Measurements from ENCODE around the gene MAML2. TPM values are rescaled to one million over a fixed set of nuclear protein-coding genes. Genes with fewer than 3 reads are reported as not detected.

Gene MAML2
- total and polyA plus RNA-seq, 2 experiments from 2014 or later, result 2.0 to 7.1 TPM

GRCh38 chr11:96049426-96049825 lies 293.6 kb downstream of the MAML2 start (continued):
- TF ChIP-seq CTCF (conservative IDR thresholded peaks at IDR 0.05; ENCODE audit: low read depth in 2 of 2), result no peak
- no peak for TF ChIP-seq ETS1 (IDR thresholded peaks at IDR 0.05)
- no peak for TF ChIP-seq POLR2AphosphoS5 (IDR thresholded peaks at IDR 0.05; ENCODE audit: low read depth)
- TF ChIP-seq STAT1 (IDR thresholded peaks at IDR 0.05; ENCODE audit: unreplicated experiment), result no peak
- TF ChIP-seq EZH2phosphoT487 (IDR thresholded peaks at IDR 0.05; ENCODE audit: unreplicated experiment), result no peak

DNA sequence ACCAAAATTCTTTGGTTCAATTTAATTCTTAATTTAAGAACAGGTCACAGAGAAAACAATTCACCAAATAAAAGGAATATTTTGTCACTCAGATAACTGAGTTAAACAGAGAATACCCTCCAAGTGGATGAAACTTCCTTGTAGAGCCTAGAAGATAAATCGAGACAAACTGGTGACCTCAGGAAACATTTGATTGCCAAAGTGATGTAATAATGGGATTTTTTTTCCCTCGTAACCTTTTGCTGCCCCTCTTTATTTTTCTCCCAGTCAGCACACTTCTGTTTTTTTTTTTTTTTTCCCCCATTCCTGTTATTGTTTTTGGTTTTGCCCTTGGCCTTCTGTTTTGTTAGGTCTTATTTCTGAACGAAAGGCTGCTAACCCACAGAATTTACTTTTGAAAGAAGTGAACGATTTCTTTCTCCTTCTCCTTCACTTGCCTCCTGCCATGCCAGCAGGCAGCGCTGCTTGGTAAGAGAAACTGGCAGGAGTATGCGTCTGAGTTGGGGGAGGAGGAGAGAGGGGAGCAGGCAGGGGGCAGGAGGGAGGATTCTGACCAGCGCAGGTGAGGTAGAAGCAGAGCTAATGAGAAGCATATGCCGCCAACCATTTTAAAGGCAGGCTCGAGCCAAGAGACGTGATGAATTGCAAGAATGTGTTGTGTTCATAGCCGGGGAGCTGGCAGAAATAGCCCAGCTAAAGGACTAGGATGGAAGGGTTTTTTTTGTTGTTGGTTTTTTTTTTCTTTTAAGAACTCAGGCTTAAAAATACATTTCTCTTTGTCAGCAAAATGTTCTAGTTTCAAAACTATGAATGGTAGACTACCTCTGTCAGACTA lies 297.2 kb downstream of the MAML2 start:
- Histone ChIP-seq H3F3A (replicated peaks; ENCODE audit: low read depth) (no peaks in the 10 kb centered on the region), H3K4me2 (peak overlapping the region; percentile 15; the same call in 1 of the 2 replicates), H3K27me3 (ENCODE audit: insufficient read depth) (no peaks in the 10 kb centered on the region), H3K36me3 (ENCODE audit: insufficient read depth) (no peaks in the 10 kb centered on the region), H3K9me2 (ENCODE audit: insufficient read depth) (peaks cover 4% of the 10 kb centered on the region; the same call in 1 of the 2 replicates), H3K79me2 (replicated peaks; ENCODE audit: insufficient read depth) (no peaks in the 10 kb centered on the region), H2AFZ (peak overlapping the region; percentile 2; the same call in 1 of the 2 replicates), H3K27ac (ENCODE audit: low read depth) (peak overlapping the region; percentile 40; the same call in 1 of the 2 replicates), H3K4me1 (ENCODE audit: insufficient read depth) (peaks cover 13% of the 10 kb centered on the region), H4K20me1 (replicated peaks; ENCODE audit: insufficient read depth) (no peaks in the 10 kb centered on the region), H3K4me3 (0 out of 2 replicates have a peak overlapping the region, but pooled peaks have one; percentile 2)
- peak; percentile 86 for DNase-seq (ENCODE audit: low spot score)
- Mint-ChIP-seq H3K9me3 (peaks cover 3% of the 10 kb centered on the region; the same call in 1 of the 3 replicates), H3K4me1 (peaks cover 23% of the 10 kb centered on the region), H3K27me3 (ENCODE audit: insufficient read depth, low read depth, poor library complexity) (peaks cover 7% of the 10 kb centered on the region), H3K27ac (peak overlapping the region; percentile 49), H3K4me3 (peak overlapping the region; percentile 35; the same call in 2 of the 3 replicates), H3K36me3 (ENCODE audit: low read depth) (no peaks in the 10 kb centered on the region; the same call in 2 of the 3 replicates)
- peak; percentile 99 for ATAC-seq
- TF ChIP-seq JUNB (IDR thresholded peaks at IDR 0.05; ENCODE audit: unreplicated experiment) (no peak), STAT1 (IDR thresholded peaks at IDR 0.05; ENCODE audit: unreplicated experiment) (no peak), ETS1 (IDR thresholded peaks at IDR 0.05) (no peak), ZNF114 (CRISPR knock-in tag; IDR thresholded peaks at IDR 0.05) (no peak; the same call in 1 of the 2 replicates), ZNF331 (CRISPR knock-in tag; IDR thresholded peaks at IDR 0.05; ENCODE audit: low read depth) (no peak), NANOG (IDR thresholded peaks at IDR 0.05; ENCODE audit: borderline replicate concordance) (no peak), CREB1 (CRISPR knock-in tag; IDR thresholded peaks at IDR 0.05; ENCODE audit: low read depth) (peak; percentile 56)
- TF ChIP-seq, protein P1, sequence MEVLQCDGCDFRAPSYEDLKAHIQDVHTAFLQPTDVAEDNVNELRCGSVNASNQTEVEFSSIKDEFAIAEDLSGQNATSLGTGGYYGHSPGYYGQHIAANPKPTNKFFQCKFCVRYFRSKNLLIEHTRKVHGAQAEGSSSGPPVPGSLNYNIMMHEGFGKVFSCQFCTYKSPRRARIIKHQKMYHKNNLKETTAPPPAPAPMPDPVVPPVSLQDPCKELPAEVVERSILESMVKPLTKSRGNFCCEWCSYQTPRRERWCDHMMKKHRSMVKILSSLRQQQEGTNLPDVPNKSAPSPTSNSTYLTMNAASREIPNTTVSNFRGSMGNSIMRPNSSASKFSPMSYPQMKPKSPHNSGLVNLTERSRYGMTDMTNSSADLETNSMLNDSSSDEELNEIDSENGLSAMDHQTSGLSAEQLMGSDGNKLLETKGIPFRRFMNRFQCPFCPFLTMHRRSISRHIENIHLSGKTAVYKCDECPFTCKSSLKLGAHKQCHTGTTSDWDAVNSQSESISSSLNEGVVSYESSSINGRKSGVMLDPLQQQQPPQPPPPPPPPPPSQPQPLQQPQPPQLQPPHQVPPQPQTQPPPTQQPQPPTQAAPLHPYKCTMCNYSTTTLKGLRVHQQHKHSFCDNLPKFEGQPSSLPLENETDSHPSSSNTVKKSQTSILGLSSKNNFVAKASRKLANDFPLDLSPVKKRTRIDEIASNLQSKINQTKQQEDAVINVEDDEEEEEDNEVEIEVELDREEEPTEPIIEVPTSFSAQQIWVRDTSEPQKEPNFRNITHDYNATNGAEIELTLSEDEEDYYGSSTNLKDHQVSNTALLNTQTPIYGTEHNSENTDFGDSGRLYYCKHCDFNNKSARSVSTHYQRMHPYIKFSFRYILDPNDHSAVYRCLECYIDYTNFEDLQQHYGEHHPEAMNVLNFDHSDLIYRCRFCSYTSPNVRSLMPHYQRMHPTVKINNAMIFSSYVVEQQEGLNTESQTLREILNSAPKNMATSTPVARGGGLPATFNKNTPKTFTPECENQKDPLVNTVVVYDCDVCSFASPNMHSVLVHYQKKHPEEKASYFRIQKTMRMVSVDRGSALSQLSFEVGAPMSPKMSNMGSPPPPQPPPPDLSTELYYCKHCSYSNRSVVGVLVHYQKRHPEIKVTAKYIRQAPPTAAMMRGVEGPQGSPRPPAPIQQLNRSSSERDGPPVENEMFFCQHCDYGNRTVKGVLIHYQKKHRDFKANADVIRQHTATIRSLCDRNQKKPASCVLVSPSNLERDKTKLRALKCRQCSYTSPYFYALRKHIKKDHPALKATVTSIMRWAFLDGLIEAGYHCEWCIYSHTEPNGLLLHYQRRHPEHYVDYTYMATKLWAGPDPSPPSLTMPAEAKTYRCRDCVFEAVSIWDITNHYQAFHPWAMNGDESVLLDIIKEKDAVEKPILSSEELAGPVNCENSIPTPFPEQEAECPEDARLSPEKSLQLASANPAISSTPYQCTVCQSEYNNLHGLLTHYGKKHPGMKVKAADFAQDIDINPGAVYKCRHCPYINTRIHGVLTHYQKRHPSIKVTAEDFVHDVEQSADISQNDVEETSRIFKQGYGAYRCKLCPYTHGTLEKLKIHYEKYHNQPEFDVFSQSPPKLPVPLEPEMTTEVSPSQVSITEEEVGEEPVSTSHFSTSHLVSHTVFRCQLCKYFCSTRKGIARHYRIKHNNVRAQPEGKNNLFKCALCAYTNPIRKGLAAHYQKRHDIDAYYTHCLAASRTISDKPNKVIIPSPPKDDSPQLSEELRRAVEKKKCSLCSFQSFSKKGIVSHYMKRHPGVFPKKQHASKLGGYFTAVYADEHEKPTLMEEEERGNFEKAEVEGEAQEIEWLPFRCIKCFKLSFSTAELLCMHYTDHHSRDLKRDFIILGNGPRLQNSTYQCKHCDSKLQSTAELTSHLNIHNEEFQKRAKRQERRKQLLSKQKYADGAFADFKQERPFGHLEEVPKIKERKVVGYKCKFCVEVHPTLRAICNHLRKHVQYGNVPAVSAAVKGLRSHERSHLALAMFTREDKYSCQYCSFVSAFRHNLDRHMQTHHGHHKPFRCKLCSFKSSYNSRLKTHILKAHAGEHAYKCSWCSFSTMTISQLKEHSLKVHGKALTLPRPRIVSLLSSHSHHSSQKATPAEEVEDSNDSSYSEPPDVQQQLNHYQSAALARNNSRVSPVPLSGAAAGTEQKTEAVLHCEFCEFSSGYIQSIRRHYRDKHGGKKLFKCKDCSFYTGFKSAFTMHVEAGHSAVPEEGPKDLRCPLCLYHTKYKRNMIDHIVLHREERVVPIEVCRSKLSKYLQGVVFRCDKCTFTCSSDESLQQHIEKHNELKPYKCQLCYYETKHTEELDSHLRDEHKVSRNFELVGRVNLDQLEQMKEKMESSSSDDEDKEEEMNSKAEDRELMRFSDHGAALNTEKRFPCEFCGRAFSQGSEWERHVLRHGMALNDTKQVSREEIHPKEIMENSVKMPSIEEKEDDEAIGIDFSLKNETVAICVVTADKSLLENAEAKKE (CRISPR knock-in tag; IDR thresholded peaks at IDR 0.05), result peak; percentile 93

Measured in GM23338 (cell line).